Measurements from ENCODE around the gene IFT172.
"Not testable (repeated sequence)": the region's sequence is repeated elsewhere in the genome, so short reads cannot be mapped to it uniquely, and the experiment has no call there.

The IFT172 gene, protein sequence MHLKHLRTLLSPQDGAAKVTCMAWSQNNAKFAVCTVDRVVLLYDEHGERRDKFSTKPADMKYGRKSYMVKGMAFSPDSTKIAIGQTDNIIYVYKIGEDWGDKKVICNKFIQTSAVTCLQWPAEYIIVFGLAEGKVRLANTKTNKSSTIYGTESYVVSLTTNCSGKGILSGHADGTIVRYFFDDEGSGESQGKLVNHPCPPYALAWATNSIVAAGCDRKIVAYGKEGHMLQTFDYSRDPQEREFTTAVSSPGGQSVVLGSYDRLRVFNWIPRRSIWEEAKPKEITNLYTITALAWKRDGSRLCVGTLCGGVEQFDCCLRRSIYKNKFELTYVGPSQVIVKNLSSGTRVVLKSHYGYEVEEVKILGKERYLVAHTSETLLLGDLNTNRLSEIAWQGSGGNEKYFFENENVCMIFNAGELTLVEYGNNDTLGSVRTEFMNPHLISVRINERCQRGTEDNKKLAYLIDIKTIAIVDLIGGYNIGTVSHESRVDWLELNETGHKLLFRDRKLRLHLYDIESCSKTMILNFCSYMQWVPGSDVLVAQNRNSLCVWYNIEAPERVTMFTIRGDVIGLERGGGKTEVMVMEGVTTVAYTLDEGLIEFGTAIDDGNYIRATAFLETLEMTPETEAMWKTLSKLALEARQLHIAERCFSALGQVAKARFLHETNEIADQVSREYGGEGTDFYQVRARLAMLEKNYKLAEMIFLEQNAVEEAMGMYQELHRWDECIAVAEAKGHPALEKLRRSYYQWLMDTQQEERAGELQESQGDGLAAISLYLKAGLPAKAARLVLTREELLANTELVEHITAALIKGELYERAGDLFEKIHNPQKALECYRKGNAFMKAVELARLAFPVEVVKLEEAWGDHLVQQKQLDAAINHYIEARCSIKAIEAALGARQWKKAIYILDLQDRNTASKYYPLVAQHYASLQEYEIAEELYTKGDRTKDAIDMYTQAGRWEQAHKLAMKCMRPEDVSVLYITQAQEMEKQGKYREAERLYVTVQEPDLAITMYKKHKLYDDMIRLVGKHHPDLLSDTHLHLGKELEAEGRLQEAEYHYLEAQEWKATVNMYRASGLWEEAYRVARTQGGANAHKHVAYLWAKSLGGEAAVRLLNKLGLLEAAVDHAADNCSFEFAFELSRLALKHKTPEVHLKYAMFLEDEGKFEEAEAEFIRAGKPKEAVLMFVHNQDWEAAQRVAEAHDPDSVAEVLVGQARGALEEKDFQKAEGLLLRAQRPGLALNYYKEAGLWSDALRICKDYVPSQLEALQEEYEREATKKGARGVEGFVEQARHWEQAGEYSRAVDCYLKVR (N-terminal part only)

DNA sequence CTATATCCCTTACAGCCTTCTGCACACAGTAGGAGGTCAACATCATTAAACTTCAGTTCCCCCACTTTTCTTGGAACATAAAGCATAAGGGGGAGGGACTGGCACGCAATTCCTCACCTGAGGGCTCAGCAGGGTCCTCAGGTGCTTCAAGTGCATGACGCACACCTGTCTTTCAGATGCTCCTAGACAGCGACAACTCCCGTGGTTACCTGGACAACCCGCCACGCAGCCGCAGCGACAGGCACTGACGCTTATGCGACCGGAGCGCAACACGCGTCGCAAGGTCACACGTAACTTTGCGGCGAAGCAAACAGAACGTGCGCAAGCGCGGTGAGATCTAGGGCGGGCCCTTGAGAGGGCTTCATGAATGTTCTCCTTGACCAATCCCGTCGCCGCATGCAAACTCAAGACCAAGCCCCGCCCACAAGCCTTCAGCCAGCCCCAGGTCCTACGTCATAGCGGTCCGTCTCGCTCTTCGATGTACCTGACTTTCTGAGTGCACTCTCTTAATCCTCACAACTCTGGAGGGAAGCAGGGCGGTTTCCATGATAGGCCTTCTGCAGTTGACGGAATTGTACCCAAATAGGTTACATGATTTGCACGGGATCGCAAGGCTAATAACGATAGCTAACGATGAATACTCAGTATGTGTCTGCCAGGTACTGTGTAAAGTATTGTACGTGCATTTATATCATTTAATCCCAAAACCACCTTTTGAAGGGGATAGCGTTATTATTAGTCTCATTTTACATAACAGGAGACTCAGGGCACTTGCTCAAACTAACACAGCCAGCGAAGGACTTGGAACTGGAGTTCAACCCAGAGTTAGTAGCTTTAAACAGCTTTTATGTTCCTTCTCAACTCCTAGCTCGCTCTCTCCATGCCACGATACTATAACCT lies at the start of gene IFT172:
TSS of gene IFT172 (minus strand) at position 246 of the 900 bp plus-strand sequence. CDS start at position 156, 90 bp downstream.
- peak; percentile 98 for DNase-seq (ENCODE audit: low read depth)

DNA sequence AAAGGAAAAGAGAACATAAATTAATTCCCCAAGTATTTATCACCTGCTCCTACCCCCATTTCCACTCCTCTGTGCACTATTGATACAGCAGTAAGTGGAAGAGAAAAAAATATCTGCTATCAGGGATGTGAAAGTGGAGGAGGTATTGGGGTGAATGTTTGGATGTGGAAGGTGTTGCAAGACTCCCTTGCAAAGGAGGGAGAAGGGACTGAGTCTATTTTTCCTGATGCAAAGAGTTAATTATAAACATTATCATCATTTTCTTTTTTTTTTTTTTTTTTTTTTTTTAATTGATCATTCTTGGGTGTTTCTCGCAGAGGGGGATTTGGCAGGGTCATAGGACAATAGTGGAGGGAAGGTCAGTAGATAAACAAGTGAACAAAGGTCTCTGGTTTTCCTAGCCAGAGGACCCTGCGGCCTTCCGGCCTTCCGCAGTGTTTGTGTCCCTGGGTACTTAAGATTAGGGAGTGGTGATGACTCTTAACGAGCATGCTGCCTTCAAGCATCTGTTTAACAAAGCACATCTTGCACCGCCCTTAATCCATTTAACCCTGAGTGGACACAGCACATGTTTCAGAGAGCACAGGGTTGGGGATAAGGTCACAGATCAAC lies 49.4 kb upstream of the IFT172 start:
- not testable (repeated sequence) for DNase-seq (ENCODE audit: low read depth)

DNA sequence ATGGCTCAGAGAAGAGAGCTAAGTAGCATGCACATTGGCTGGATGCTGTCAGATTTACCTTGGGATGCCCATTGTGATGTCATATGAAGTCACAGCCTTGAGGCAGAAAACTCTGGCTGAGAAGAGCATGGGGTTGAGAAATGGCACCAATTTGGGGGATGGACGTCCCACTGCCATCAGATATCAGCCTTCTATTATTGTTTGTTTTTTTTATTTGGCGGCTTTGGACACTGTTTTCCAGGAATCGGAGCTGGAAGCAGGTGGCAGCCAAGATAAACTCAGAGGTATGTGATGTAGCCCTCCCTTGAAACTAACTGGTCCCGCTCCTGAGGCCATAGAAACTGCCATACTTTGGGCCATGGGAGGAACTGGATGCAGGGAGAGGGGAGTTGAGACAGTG lies 47.7 kb upstream of the IFT172 start:
- DNase-seq (ENCODE audit: low read depth): no peak

DNA sequence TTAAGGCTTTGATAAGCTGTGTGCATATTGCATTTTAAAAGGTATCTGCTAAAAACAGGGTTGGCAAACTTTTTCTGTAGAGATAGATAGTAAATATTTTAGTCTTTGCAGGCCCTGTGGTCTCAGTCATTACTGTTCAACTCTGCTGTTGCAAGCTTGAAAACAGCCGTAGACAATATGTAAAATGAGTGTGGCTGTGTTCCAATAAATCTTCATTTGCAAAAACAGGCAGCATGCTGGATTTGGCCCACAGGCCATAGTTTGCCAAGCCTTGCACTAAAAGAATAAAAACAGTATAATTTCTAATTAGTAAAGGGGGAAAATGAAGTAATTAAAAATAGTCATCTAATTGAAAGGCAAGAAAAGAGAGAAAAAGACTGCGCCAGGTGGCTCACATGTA lies 42.4 kb upstream of the IFT172 start:
- no peak for DNase-seq (ENCODE audit: low read depth)

DNA sequence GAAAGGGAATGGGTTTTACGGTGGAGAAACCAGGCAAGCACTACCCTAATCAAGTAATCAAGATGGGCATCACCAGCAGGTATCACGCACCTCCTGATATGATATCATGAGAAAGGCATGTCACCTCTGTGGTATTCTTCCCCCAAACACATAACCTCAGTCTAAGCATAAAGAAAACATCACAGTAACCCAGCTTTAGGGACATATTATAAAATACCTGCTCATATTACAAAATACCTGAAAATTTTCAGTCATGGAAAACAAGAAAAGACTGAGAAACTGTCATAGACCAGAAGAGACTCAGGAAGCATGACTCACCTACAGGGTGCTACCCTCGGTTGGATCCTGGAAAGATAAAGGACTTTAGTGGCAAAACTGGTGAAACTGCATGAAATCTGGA lies 37.6 kb upstream of the IFT172 start:
- no peak for DNase-seq (ENCODE audit: low read depth)

DNA sequence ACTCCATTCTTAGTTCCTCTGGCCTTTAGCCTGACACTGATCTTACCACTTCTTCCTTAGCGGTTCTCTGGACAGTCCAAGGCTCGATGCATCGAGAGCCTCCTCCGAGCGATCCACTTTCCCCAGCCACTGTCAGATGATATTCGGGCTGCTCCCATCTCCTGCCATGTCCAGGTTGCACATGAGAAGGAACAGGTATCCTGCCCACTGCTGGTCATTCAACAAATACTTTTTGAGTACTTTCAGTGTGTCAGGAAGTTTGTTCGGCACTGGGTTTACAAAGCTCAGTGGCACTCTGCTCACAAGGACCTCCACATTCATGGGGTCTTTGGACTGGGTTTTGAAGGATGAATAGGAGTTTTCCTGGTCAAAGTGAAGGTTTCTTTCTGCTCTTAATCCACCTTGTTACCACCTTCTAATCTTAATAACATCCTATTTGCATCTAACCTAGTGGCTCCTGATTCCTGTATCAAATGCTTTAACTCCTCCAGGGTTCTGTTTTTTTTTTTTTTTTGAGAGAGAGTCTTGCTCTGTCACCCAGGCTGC lies 32.9 kb upstream of the IFT172 start:
- DNase-seq (ENCODE audit: low read depth): no peak

DNA sequence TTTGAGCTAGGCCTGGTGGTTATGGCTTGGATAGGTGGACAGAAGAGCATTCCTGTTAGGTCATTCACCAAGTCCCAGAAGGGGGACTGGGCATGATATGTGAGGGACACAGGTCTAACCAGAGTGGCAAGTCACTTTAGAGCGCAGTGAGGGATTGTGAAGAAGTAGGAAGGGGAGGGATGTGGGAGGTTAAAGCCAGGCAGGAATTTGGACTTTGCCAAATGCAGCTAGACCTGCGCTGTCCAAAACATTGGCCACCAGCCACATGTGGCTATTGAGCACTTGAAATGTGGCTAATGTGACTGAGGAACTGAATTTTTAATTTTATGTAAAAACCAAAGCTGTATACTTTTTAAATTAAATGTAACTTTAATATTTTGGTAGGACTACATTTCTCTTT lies 30.8 kb upstream of the IFT172 start:
- DNase-seq (ENCODE audit: low read depth): no peak

DNA sequence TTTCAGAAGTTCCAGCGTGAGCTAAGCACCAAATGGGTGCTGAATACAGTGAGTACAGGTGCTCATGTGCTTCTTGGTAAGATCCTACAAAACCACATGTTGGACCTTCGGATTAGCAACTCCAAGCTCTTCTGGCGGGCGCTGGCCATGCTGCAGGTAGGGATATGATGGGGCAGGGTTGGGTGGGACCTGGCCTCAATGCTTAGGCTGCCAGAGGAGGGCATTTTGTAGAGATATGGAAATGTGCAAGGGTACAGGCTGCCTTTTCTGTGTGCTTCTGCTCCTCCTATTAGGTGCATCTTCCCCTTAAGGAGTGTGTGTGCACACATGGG lies 29.2 kb upstream of the IFT172 start:
- DNase-seq (ENCODE audit: low read depth): no peak

DNA sequence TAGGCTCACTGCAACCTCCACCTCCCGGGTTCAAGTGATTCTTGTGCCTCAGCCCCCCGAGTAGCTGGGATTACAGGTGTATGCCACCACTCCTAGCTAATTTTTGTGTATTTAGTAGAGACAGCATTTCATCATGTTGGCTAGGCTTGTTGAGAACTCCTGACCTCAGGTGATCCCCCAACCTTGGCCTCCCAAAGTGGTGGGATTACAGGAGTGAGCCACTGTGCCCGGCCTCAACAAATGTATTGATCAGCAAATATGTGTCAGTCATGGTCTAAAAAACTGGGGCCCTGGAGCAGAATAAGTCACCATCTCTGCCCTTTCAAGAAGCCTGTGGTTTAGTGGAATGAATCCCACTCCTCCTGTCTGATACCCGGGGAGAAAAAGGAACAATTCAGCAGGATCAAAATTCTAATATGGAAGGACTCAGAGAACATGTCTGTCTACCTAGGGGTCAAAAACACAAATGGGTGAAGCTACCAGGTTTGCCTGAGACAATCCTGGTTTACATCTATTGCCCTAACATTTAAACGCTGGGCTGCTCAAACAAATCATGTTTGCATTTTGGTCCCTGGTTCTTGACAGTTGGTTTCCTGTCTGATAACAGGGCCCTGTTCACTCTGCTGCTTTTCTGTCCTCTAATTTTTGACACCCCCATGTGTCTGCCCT lies 28.7 kb upstream of the IFT172 start:
- DNase-seq (ENCODE audit: low read depth): no peak

DNA sequence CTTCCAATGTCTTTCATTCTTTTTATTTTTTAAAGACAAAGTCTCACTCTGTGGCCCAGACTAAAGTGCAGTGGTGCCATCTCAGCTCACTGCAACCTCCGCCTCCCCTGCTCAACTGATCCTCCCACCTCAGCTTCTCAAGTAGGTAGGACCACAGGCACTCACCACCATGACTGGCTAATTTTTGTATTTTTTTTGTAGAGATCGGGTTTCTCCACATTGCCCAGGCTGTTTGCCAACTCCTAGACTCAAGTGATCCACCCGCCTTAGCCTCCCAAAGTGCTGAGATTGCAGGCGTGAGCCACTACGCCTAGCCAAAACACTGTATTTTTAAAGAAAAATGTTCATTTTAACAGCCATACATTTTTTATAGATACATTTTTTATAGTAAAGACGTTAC lies 19.8 kb upstream of the IFT172 start:
- no peak for DNase-seq (ENCODE audit: low read depth)

DNA sequence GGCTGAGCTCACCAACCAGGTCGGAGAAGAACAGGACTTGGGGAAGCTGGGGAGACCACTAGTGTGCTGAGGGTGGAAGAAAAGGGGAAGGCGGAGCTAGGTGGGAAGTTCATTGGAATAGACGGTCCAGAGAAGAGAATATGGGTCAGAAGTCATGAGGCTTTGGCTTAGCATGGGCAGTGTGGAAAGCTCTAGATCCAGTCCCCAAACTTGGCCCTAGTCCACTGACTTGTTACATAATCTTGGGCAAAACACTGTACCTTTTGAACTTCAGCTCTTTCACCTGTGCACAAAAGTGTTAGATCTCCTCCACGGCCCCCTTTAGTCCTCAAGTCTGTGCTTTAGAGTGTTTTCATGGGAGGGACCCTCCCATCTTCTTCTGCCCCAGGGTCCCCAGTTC lies 17.8 kb upstream of the IFT172 start:
- no peak for DNase-seq (ENCODE audit: low read depth)

DNA sequence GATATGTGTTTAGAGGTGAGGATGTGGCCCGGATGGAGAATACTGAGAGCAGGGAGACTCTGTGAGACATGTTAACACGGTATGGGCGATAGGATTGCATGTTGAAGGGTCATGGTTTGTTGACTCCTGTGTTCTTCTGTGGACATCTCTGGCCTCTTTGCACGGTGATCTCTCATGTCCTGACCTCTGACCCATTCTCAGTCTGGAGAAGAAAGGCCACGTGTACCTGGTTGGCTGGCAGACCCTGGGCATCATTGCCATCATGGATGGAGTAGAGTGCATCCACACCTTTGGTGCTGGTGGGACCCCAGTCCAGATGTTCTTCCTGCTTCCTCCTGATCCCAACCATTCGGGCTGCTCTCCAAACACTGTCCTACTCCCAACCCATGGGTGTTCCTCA lies 17.0 kb upstream of the IFT172 start:
- DNase-seq (ENCODE audit: low read depth): no peak

DNA sequence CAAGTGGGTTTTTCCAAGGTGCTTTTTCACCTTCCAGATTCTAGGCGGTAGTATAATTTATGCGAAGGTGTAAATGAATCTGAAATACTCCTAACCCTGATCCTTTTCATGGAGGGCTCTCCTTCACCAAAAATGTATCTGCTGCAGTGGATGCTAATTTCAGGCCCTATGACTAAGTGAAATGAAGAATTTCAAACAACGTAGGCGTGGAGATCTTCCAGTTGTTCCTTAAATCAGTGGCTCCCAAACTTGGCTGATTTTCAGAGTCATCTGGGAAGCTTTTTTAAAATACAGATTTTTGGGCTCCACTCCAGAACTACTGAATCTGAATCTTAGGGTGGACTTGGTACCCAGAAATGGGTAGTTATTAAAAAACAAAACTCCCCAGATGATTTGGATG lies 12.6 kb upstream of the IFT172 start:
- no peak for DNase-seq (ENCODE audit: low read depth)

DNA sequence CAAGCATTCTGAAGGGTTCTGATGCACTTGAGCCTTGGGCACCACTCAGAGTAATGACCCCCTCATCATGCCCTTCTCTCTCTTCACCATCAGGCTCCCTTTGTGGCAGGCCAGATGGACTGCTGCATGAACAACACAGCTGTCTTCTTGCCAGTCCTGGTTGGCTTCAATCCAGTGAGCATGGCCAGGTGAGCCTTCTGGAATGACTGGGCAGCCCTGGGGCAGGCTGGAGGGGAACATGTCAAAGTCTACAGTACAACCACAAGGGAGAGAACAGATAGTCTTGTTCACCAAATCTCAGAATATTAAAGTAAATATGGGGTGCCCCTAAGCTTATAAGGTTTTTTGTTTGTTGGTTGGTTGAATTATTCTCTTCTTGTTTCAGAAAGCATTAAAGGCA lies 11.5 kb upstream of the IFT172 start:
- DNase-seq (ENCODE audit: low read depth): no peak

DNA sequence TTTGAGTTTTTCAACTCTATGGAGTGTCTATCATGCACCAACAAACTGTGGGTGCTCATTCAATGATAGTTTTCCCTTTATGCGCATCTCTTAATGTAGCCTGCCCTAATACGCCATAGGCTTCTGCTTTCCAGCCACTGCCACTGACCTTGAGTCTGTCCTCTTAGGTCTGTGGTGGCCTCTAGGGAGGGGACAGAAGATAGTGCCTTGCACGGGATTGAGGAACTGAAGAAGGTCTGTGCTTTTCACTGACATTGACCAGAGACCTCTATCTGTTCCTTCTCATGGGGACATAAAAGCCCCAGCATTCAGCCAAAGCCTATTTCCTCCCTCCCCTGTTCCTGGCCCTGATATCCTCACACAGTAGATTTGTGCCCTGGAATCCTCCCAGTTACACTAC lies 9.4 kb upstream of the IFT172 start:
- DNase-seq (ENCODE audit: low read depth): no peak

DNA sequence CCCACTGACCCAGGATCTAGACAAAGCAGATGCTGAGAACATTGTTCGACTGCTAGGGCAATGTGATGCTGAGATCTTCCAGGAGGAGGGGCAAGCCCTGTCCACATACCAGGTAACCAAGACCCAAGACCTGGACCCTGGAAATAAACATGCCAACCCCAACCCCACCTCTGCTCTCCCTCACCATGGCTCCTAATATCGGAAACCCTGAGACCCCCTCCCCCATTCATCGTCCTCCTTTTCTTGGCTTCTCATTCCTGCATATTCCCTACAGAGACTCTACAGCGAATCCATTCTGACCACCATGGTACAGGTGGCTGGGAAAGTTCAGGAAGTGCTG lies 7.7 kb upstream of the IFT172 start:
- no peak for DNase-seq (ENCODE audit: low read depth)

DNA sequence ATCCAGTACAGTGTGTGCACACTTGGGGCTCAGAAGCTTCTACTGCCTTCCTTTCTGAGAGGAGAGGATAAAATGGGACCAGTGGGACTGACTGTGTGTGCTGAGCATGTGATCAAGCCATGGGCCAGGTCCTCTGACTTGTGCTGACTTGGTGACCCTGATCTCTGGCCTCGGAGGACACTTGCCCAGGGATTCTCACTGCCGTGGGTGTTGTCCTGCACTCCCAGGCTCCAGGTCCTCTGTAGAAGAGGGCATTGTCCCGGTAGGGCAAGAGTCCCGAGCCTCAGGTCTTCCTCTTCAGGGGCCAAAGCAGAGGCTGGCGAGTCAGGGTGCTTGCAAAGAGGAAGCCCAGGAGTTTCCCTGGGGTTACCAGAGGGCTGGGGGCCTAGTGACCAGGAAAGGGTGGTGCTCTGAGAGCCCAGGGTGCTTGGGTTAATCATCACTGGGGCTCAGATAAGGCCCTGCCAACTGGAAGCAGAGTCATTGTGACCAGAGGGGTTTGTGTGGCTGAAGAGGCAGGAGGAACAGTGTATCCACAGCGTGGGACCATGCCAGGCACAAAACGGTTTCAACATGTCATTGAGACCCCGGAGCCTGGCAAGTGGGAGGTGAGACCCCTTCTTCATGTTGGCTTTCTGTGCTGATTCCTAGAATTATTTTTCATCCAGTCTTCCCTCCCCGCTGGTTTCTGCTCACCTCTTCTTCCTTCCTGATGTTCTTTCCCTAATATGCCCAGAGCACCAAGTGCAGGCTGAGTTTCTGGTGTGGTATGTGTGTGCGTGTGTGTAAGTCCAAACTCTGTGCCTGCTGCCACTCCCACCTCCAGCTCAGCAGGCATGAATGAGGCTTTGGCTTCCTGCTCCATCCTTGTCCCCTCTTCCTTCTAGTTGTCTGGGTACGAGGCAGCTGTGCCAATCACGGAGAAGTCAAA lies 7.1 kb upstream of the IFT172 start, which contains the start of gene GCKR:
TSS of gene GCKR (plus strand) at position 483 of the 931 bp plus-strand sequence. CDS start at position 549, 66 bp downstream.
- DNase-seq (ENCODE audit: low read depth): no peak

DNA sequence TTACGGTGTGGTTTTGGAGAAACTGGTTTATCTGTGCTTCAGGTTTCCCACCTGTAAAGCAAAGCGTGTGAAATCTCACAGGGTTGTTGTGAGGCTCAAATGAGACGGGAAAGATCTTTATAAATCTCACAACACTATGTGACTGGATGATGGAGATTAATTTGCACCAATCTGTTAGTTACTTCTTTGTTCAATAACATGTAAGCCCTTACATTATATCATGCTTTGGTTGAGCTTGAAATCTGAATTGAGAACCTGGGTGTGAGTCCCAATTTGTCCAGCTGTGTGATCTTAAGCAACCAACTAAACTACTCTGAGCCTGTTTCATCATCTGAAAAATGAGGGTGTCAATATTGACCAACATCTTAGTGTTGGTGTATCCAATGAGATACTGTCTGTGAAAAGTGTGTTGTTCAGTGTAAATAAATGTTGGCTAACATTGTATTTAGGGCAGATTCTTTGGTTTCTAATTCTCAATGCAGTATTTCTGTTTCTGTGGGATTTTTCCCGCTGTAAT lies 6.4 kb upstream of the IFT172 start:
- no peak for DNase-seq (ENCODE audit: low read depth)

All from stimulated activated CD8-positive, alpha-beta memory T cell treated with anti-CD3 and anti-CD28 coated beads, Interleukin-4, amount 100 ng/mL, for 24 hours (primary cell).